ENCODE data around the gene NETO1.

DNA sequence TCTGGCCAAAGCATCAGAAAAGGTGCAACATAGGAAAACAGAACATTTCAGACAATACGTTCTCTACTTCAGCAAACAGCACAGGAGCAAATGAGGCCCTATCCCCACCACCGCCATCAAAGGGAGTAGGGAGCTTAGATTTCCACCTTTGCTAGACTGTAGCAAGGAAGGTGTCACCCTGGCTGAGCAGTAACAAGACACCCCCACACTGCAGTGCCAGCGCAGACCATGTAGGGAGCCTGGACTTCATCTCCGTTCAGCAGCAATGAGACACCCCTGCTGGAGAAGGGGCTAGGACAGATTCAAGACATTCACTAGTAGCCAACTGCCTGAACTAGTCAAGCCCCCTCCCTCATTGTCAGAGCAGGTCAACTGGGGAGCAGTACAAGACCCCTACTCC is 163.6 kb downstream of the NETO1 start:
- TF ChIP-seq CTCF (IDR thresholded peaks at IDR 0.05 in 2 of 3, conservative IDR thresholded peaks at IDR 0.05 in 1 of 3; ENCODE audit: control insufficient read depth in 2 of 3, extremely low read depth in 1 of 3, insufficient read depth in 1 of 3, low read depth in 3 of 3, low read length in 3 of 3): no peak
- no peak for TF ChIP-seq JUNB (IDR thresholded peaks at IDR 0.05)
- no peak for TF ChIP-seq TAF1 (IDR thresholded peaks at IDR 0.05; ENCODE audit: borderline replicate concordance, low read depth, low read length)
- TF ChIP-seq TCF12 (IDR thresholded peaks at IDR 0.05; ENCODE audit: low read depth, low read length): no peak
- TF ChIP-seq, protein P1, sequence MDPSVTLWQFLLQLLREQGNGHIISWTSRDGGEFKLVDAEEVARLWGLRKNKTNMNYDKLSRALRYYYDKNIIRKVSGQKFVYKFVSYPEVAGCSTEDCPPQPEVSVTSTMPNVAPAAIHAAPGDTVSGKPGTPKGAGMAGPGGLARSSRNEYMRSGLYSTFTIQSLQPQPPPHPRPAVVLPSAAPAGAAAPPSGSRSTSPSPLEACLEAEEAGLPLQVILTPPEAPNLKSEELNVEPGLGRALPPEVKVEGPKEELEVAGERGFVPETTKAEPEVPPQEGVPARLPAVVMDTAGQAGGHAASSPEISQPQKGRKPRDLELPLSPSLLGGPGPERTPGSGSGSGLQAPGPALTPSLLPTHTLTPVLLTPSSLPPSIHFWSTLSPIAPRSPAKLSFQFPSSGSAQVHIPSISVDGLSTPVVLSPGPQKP (IDR thresholded peaks at IDR 0.05; ENCODE audit: low read depth, low read length): no peak
